Measurements from ENCODE around the gene SLC39A11. TPM values are rescaled to one million over a fixed set of nuclear protein-coding genes. Genes with fewer than 3 reads are reported as not detected.

The SLC39A11 gene
- total and polyA plus RNA-seq, 4 donors: 18.9 to 44.9 (median 28.2) TPM

- no peak overlapping the region for H3K27ac ChIP-seq (ENCODE audit: low read depth in 1 of 2, low read length in 2 of 2)
- no peak overlapping the region for H3K4me3 ChIP-seq (ENCODE audit: low read depth in 1 of 3, low read length in 3 of 3)
- no peak for DNase-seq (ENCODE audit: low spot score)
- 82% methylated on average over 9 of the region's 9 CpGs for WGBS
- no peak for TF ChIP-seq YY1 (IDR thresholded peaks at IDR 0.05)
- TF ChIP-seq EGR1 (IDR thresholded peaks at IDR 0.05; ENCODE audit: low read depth in 2 of 2): no peak
- TF ChIP-seq, protein P1, sequence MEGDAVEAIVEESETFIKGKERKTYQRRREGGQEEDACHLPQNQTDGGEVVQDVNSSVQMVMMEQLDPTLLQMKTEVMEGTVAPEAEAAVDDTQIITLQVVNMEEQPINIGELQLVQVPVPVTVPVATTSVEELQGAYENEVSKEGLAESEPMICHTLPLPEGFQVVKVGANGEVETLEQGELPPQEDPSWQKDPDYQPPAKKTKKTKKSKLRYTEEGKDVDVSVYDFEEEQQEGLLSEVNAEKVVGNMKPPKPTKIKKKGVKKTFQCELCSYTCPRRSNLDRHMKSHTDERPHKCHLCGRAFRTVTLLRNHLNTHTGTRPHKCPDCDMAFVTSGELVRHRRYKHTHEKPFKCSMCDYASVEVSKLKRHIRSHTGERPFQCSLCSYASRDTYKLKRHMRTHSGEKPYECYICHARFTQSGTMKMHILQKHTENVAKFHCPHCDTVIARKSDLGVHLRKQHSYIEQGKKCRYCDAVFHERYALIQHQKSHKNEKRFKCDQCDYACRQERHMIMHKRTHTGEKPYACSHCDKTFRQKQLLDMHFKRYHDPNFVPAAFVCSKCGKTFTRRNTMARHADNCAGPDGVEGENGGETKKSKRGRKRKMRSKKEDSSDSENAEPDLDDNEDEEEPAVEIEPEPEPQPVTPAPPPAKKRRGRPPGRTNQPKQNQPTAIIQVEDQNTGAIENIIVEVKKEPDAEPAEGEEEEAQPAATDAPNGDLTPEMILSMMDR (IDR thresholded peaks at IDR 0.05; ENCODE audit: low read depth, low read length, missing input control): no peak
- no peak for TF ChIP-seq JUND (IDR thresholded peaks at IDR 0.05)
- TF ChIP-seq, protein P2, sequence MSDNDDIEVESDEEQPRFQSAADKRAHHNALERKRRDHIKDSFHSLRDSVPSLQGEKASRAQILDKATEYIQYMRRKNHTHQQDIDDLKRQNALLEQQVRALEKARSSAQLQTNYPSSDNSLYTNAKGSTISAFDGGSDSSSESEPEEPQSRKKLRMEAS (IDR thresholded peaks at IDR 0.05): no peak
- no peak for TF ChIP-seq NR2F2 (IDR thresholded peaks at IDR 0.05)
- no peak overlapping the region for H3K9ac ChIP-seq (ENCODE audit: low read depth in 1 of 2, low read length in 2 of 2)
- no peaks in the 10 kb centered on the region for H3K9me3 ChIP-seq (ENCODE audit: control insufficient read depth in 4 of 4, low read length in 3 of 4)
- H3K36me3 ChIP-seq (ENCODE audit: control insufficient read depth in 4 of 4, insufficient read depth in 3 of 4, low read depth in 1 of 4, low read length in 3 of 4): no peaks in the 10 kb centered on the region
- H3K27me3 ChIP-seq (ENCODE audit: control insufficient read depth in 4 of 4, insufficient read depth in 4 of 4, low read length in 3 of 4): no peaks in the 10 kb centered on the region
- no peaks in the 10 kb centered on the region for H3K4me1 ChIP-seq (ENCODE audit: control insufficient read depth in 4 of 4, insufficient read depth in 4 of 4, low read length in 3 of 4)
Observed at GRCh38 chr17:72657467-72658317, 434.8 kb downstream of the SLC39A11 start.

DNA sequence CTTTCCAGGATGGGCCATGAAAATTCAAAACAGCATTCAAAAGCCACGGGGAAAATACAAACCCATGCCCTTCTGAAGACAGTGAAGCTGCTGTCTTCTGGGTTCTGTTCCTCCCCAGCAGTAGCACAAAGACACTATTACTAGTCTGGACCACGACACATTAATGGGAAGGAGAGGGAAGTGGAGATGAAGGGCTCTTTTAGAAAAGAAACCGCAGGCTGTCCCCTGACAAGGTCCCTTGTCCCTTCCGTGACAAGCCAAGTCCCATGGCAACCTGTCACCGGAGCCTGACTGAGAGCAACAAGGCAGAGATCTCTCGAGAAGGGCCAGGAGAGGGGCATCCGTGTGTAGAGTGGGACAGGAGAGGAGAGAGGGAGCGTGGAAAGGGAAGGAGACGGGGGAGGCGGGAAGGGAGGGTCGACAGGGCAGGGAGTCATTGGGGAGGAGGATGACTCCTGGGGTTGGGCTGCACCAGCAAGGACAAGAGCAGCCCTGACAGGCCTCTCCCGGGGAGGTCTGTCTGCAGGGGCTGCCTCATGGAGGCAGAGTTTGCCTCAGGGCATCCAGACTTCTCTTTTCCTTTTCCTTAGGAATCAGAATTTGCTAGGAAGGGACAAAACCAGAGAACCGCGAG lies 436.2 kb downstream of the SLC39A11 start:
- no peak overlapping the region for H3K4me3 ChIP-seq (ENCODE audit: low read depth in 1 of 3, low read length in 3 of 3)
- H3K36me3 ChIP-seq (ENCODE audit: control insufficient read depth in 4 of 4, insufficient read depth in 3 of 4, low read depth in 1 of 4, low read length in 3 of 4): no peaks in the 10 kb centered on the region
- DNase-seq (ENCODE audit: low spot score): no peak
- 90% methylated on average over 14 of the region's 14 CpGs for whole genome bisulfite sequencing
- H3K27ac ChIP-seq (ENCODE audit: low read depth in 1 of 2, low read length in 2 of 2): no peak overlapping the region
- no peak overlapping the region for H3K9ac ChIP-seq (ENCODE audit: low read depth in 1 of 2, low read length in 2 of 2)
- no peaks in the 10 kb centered on the region for H3K27me3 ChIP-seq (ENCODE audit: control insufficient read depth in 4 of 4, insufficient read depth in 4 of 4, low read length in 3 of 4)
- H3K4me1 ChIP-seq (ENCODE audit: control insufficient read depth in 4 of 4, insufficient read depth in 4 of 4, low read length in 3 of 4): no peaks in the 10 kb centered on the region
- no peaks in the 10 kb centered on the region for H3K9me3 ChIP-seq (ENCODE audit: control insufficient read depth in 4 of 4, low read length in 3 of 4)
- TF ChIP-seq RXRA (IDR thresholded peaks at IDR 0.05) (no peak), RAD21 (IDR thresholded peaks at IDR 0.05) (no peak), EGR1 (IDR thresholded peaks at IDR 0.05; ENCODE audit: low read depth in 2 of 2) (no peak), JUND (IDR thresholded peaks at IDR 0.05) (no peak), NR2F2 (IDR thresholded peaks at IDR 0.05) (no peak), HNF4G (IDR thresholded peaks at IDR 0.05) (no peak), FOXA1 (IDR thresholded peaks at IDR 0.05) (no peak)
- TF ChIP-seq, protein P3, sequence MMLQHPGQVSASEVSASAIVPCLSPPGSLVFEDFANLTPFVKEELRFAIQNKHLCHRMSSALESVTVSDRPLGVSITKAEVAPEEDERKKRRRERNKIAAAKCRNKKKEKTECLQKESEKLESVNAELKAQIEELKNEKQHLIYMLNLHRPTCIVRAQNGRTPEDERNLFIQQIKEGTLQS (IDR thresholded peaks at IDR 0.05): no peak
- TF ChIP-seq, protein P4, sequence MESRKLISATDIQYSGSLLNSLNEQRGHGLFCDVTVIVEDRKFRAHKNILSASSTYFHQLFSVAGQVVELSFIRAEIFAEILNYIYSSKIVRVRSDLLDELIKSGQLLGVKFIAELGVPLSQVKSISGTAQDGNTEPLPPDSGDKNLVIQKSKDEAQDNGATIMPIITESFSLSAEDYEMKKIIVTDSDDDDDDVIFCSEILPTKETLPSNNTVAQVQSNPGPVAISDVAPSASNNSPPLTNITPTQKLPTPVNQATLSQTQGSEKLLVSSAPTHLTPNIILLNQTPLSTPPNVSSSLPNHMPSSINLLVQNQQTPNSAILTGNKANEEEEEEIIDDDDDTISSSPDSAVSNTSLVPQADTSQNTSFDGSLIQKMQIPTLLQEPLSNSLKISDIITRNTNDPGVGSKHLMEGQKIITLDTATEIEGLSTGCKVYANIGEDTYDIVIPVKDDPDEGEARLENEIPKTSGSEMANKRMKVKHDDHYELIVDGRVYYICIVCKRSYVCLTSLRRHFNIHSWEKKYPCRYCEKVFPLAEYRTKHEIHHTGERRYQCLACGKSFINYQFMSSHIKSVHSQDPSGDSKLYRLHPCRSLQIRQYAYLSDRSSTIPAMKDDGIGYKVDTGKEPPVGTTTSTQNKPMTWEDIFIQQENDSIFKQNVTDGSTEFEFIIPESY (IDR thresholded peaks at IDR 0.05): no peak

DNA sequence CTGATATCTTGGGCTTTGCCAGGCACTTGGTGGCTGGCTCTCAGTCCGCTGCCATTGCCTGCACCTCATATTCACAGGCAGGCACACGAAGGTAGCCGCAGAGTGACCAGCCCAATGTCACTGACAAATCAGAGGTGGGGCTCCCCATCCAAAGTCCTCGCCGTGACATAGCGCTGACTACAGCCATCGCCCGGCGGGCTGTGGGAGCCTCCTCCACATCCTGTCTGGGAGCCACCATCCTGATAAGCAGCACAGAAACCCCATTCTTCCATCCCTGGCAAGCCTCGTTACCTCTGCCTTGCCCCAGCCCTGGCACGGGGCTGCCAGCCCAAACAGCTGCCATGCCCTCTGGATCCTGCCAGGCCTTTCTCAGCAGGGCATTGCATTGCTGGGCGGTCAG lies 437.8 kb downstream of the SLC39A11 start:
- no peaks in the 10 kb centered on the region for H3K27me3 ChIP-seq (ENCODE audit: control insufficient read depth in 4 of 4, insufficient read depth in 4 of 4, low read length in 3 of 4)
- H3K27ac ChIP-seq (ENCODE audit: low read depth in 1 of 2, low read length in 2 of 2): no peak overlapping the region
- no peak for DNase-seq (ENCODE audit: low spot score)
- H3K4me3 ChIP-seq (ENCODE audit: low read depth in 1 of 3, low read length in 3 of 3): no peak overlapping the region
- H3K4me1 ChIP-seq (ENCODE audit: control insufficient read depth in 4 of 4, insufficient read depth in 4 of 4, low read length in 3 of 4): no peaks in the 10 kb centered on the region
- 93% methylated on average over 12 of the region's 12 CpGs for WGBS
- no peaks in the 10 kb centered on the region for H3K36me3 ChIP-seq (ENCODE audit: control insufficient read depth in 4 of 4, insufficient read depth in 3 of 4, low read depth in 1 of 4, low read length in 3 of 4)
- TF ChIP-seq, protein P5, sequence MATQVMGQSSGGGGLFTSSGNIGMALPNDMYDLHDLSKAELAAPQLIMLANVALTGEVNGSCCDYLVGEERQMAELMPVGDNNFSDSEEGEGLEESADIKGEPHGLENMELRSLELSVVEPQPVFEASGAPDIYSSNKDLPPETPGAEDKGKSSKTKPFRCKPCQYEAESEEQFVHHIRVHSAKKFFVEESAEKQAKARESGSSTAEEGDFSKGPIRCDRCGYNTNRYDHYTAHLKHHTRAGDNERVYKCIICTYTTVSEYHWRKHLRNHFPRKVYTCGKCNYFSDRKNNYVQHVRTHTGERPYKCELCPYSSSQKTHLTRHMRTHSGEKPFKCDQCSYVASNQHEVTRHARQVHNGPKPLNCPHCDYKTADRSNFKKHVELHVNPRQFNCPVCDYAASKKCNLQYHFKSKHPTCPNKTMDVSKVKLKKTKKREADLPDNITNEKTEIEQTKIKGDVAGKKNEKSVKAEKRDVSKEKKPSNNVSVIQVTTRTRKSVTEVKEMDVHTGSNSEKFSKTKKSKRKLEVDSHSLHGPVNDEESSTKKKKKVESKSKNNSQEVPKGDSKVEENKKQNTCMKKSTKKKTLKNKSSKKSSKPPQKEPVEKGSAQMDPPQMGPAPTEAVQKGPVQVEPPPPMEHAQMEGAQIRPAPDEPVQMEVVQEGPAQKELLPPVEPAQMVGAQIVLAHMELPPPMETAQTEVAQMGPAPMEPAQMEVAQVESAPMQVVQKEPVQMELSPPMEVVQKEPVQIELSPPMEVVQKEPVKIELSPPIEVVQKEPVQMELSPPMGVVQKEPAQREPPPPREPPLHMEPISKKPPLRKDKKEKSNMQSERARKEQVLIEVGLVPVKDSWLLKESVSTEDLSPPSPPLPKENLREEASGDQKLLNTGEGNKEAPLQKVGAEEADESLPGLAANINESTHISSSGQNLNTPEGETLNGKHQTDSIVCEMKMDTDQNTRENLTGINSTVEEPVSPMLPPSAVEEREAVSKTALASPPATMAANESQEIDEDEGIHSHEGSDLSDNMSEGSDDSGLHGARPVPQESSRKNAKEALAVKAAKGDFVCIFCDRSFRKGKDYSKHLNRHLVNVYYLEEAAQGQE (IDR thresholded peaks at IDR 0.05): no peak
- TF ChIP-seq HNF4A (conservative IDR thresholded peaks at IDR 0.05) (no peak), RAD21 (IDR thresholded peaks at IDR 0.05) (no peak), RXRA (IDR thresholded peaks at IDR 0.05) (no peak), GABPA (IDR thresholded peaks at IDR 0.05 in 1 of 2, conservative IDR thresholded peaks at IDR 0.05 in 1 of 2) (no peak), JUND (IDR thresholded peaks at IDR 0.05) (no peak), SP1 (IDR thresholded peaks at IDR 0.05) (no peak)
- H3K9ac ChIP-seq (ENCODE audit: low read depth in 1 of 2, low read length in 2 of 2): no peak overlapping the region
- H3K9me3 ChIP-seq (ENCODE audit: control insufficient read depth in 4 of 4, low read length in 3 of 4): no peaks in the 10 kb centered on the region
